Activated CD4-positive, alpha-beta T cell treated with anti-CD3 and anti-CD28 coated beads for 24 hours (primary cell): ENCODE results near the gene CHST2.
"Not testable (repeated sequence)": the region's sequence is repeated elsewhere in the genome, so short reads cannot be mapped to it uniquely, and the experiment has no call there.

ENCODE experiments used
- DNase-seq, 2 donors: peaks; one replicate each; pipeline ENCODE4 v3.0.0-alpha.2; 2020; ENCODE audit warnings: low read depth in 2 of 2

CHST2 gene

DNA sequence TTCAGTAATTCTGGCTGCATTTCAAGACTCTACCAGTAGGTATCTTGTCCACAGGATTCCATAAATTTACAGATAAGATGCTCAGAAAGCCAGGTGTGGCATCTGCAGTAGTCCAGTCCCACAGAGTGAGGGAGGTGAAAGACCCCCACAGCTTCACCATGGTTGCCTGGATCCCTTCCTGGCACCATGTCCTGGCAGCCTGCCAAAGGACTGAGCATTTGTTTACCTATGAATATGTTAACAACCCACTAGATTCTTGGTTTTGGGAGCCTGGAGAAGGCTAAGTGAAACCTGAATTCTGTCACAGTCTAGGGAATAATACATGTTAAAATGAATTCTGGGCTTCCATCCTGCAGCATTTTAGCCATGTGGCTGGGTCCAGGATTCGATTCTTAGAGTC is 14.9 kb downstream of the CHST2 start:
- DNase-seq, result no peak

DNA sequence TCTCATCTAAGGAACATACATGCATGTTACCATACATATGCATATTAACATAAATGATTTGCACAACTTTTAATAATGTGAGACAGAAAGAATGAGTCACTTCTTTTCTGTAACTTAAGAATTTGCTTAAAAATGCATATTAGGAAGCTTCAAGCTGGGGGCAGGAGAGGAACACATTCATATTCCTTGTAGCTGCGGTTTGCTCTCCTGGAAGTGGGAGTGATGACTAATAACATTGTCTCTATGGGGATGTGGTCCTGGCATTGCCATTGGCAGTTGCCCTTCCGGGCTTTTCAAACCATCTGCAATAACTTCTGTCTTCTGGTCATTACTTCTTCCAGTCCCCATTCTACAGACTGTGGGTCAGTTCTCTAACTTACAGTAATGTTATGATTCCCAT is 15.6 kb downstream of the CHST2 start:
- no peak for DNase-seq

DNA sequence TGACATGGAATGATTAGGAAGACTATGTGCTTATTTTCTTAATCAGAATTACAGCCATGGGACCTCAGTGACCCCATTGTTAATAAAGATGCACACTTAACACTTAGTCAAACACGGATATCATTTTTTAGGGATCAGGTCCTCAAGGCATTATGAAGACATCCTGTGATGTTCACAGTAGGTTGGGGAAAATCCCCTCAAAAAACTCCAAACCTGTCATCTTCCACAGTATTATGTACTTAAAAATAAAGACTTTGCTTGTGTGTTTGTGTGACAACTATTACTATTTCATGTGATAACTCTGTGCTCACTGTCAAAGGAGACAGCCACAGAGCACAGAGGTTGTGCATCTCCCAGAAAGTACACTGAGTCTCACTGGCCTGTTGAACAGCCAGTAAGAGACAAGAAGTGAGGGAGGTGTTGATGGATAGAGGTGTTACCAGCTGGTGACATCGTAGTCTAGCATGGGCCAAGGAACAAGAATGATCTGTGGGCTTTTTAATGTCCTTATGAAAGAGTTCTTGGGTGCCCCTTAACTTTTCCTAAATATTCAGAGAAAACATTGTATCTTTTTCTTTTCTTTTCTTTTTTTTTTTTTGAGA is 18.0 kb downstream of the CHST2 start:
- no peak for DNase-seq

DNA sequence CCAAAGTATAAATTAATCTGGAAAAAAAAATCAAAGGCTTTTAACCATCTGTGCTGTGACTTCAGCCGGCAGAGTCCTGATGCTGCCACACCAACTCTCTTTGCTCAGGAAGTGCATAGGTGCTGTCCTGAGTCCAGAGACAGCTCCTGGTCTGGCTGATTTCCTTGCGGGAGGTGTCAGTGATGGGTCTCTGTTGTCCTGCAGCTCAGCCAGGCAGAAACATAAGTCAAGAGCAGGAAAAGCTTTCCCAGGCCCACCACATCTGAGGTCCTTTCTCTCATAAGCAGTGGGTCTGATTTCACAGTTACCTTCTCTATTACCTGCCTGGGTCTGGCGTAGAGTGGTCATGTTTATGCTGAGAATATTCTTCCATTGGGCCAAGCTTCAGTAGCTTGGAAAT is 19.4 kb downstream of the CHST2 start:
- DNase-seq, result no peak

DNA sequence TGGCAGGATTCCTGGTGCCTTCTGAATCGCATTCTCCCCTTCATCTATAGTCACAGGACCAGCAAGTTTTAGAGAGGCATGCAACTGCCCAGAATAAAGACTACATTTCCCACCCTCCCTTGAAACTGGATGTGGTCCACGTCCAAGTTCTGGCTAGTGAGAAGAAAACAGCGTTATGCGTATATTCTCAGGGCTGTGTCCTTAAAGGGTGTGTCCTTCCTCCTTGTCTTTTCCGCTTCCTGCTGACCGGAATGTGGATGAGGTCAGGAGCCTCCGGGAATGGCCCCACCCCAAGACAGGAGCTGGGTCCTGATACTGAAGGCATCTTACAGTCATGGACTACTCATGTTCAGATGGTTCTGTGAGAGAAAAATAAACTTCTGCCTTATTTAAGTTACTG is 20.2 kb downstream of the CHST2 start:
- DNase-seq, result no peak

DNA sequence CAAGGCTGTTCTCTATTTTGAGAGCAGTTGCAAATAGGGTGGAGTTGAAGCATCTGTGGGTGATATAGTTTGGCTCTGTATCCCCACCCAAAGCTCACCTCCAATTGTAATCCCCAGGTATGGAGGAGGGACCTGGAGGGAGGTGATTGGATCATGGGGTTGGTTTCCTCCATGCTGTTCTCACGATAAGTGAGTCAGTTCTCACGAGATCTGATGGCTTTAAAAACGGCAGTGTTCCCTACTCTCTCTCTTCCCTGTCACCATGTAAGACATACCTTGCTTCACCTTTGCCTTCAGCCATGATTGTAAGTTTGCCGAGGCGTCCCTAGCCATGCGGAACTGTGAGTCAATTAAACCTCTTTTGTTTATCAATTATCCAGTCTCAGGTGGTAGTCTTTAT is 21.0 kb downstream of the CHST2 start:
- DNase-seq, result no peak

DNA sequence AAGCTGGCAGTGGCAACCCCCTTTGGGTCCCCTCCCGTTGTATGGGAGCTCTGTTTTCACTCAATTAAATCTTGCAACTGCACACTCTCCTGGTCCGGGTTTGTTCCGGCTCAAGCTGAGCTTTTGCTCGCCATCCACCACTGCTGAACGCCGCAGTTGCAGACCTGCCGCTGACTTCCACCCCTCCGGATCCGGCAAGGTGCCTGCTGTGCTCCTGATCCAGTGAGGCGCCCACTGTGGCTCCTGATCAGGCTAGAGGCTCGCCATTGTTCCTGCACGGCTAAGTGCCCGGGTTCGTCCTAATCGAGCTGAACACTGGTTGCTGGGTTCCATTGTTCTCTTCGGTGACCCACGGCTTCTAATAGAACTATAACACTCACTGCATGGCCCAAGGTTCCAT is 22.8 kb downstream of the CHST2 start:
- no peak for DNase-seq

DNA sequence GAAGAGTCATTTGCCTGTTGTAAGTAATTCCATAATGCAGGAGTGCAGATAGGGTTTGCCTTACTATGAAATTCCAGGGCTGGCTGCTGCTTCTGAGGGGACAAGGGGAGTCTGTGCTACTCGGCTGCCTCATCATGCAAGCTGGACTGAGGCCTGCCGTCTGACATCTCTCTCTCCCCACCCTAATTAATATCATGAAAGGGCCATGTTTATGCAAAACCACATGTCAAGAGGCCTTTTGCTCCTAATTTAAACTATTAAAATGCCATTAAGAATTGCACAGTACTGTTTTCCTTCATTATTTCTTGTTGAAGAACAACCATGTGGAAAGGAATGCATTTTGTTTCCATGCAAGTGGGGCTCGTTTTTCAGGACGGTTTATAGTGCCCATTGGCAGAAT is 26.3 kb downstream of the CHST2 start:
- no peak for DNase-seq

DNA sequence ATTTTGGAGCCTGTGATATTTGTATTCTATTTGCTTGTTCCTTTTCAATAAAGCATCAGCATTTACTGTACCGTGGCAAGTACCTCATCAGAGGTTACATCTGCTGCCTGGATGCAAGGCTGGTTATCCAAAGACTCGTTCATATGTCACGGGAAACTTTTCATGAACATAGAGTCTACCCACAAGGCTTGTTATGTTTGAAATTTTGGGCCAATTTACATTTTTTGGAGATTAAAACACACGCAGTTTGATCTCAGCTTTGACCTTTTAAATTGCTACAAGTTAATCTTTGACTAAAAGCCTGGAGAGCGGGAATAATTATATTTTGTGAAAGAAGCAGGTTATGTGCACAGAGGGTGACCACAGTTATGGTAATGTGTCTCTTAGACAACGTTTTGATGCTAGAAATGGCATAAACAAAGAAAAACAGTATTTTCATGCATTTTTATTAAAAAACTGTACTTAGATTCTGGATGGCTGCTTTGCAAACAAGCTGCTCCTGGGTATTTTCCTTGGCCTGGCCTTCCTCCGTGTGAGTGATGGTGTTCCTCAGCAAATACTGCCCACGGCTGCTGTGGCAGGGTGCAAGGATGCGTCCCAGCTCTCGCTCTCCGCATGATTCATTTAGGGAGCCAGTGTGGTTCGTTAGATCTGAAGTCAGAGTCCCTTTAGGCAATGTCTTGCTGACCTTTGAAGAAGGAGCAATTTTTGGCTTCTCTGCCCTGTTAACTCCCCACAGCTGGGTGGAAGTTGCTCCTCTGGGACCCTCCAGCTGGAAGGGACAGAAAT is 27.1 kb downstream of the CHST2 start:
- DNase-seq, result no peak

DNA sequence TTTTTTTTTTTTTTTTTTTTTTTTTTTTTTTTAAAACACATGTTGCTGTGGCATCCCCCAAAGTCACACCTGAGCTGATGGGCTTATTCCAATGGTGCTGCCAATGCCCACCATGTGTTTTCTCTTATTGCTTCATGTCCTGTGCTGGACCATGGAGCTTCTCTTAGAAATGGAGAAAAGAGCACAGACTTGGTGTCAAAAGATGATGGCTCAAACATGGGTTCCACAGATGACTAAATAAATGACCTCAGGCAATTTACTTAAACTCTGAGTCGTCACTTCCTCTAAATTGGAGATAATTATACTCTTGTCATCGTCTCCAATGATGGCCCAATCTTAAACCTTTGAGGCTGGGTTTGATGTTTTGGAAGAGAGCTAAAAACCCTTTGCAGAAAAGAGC is 28.1 kb downstream of the CHST2 start:
- no peak for DNase-seq

DNA sequence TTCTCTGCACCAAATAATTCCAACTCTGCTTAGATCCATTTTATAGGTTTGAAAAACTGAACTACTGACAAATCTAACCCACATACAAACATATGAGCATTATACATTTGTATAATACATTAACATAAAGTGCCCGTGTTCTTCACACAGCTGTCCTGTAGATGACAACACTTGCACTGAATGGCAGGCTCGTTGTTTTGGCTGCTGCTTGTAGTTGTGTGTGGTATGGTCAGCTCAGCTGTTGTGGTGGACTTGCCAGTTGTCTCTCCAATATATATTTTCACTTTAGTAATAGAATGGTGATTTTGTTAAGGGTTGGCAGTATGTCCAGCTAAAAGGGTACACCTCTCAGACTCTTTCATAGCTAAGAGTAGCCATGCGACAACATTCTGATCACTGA is 30.5 kb downstream of the CHST2 start:
- no peak for DNase-seq

DNA sequence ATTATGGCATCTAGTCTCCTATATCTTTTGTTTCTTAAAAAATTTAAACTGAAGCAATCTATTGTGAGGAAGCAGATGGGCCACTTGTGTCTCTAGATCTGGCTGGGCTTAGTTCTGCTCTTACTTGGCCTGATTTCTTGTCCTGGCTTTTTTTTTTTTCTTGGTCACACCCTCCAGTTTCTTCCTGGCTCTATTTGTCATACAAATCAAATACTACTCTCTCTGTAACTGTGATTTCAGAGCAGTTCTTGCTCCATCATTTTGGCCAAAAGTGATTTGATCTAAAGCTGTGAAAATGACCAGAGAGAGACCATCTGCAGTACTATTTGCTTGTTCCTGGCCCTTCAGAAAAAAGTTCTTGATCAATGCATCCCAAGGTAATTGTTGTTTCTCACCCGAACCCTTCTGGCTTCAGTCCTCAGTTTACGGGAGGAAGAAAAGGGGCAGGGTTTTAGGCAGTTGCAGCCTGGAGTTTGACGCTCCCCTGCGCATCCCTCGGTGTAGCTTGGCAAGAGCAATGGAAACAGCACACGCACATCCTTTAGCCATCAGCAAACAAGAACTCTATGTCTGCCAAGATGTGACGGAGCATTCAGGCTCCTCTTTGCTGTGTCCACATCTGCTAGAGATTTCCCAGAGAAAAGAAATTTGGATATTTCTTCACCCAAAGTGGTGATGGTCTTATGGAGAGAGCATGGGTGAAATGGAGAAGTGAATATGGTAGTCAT is 31.6 kb downstream of the CHST2 start:
- DNase-seq, result no peak

DNA sequence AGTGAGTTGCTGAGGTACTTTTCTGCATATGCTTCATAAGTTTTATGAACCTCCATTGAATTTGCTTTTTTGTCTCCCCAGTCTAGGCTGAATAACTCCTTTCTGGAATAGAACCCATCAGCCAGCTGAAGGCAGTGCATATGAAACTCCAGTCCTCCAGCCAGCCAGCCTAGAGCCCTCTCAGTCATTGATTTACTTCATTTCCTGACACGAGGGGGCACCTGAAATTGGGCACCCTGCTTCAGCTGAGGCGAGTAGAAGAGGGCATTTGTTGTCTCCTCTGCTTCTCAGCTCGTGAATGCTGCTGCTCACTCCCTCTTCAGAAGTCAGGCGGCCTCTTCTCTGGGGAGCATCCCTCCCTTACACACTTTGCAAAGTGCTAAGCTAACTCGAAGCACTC is 32.5 kb downstream of the CHST2 start:
- DNase-seq, result no peak

DNA sequence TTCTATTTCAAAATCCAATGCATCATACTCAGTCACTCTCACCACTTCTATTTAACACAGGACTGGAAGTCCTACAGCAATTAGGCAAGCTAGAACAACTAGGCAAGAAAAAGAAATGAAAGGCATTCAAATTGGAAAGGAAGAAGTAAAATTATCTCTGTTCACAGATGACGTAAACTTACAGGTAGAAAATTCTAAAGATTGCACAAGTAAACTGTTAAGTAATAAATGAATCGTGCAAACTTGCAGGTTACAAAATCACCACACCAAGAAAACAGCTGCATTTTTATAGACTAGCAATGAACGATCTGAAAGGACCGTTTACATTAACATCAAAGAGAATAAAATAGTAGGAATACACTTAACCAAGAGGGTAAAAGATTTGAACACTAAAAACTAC is 36.2 kb downstream of the CHST2 start:
- no peak for DNase-seq

DNA sequence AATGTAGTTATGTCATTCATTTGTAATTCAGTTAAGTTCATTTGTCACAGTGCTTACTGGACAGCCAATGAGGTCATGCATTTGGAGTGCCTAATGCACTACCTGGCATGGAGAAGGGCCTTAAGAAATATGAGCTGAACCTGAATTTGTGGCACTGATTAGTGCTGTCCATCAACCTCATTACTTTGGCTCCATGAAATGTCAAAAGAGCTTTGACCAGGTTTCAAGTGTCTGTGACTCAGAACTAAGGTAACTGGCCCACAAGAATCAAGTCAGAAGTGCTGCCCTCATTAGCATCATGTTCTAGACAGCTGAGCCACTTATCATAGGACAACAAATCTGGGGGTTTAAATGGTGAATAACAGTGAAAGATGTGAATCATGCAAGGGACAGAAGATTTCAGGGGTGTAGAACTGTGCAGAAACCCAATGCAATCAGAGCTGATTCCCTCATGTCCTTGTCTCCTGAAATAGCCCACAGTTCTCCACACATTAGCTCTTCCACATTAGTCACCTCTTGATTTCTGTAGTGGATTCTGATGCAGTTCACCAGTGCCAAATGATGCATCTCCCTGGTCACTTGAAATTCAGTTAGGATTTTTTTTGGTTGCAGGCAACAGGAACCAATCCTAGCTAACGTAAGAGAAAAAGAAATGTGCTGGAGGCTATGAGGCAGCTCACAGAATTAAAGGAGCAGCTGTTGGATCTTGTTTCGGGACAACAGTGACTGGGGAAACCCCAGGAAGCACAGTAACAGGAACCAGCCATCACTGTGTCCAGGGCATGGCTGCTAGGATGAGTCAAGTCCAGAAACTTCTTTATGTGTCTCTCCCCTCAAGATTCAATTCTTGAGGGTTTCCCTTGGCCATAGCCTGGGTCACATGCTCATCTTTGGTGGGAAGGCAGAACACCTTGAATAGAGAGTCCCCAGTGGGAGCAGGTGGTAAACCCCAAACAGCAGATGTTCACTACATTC is 38.7 kb downstream of the CHST2 start:
- DNase-seq, result no peak

DNA sequence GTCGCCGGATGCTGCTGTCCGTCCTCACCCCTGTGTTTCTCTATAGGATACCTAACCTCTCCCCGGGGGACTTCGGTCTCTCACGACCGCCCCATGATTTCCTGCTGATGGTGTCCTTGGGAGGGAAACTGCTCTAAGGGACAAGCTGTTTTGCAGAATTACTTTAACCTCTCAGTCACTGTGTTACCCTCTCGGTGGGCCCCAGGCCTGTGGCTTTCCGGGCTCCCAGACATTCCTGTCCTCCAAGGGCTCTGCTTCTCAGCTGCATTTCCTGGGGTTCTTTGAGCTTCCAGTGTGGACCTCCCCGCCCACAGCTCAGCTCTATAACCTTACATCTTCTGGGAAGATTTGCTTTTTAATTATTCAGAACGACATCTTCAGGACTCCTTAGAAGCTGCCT is 40.9 kb downstream of the CHST2 start:
- DNase-seq, result no peak

DNA sequence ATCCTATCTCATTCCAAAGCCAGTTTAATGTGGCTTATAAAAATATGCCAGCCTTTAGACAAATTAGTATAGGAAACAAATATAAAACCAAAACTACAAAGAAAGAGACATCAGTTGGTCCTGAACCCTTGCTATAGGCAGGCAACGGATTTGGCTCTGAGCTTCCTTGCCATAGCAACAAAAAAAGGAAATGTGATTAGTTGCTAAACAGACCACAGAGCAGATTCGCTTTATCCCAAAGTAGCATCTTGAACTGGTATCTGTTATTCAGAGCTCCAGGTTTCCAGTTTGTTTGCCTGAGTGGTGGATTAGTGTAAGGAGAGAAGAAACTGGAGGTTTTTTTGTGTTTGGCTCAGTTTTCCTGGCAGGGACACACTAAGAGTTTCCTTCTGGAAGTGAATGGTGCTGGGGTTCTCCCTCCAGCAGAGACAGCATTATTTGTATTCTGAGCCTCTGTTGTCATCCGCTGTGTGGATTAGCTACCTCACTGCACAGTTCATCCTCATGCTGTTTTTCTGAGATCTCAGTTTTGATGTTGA is 44.1 kb downstream of the CHST2 start:
- DNase-seq, result no peak

DNA sequence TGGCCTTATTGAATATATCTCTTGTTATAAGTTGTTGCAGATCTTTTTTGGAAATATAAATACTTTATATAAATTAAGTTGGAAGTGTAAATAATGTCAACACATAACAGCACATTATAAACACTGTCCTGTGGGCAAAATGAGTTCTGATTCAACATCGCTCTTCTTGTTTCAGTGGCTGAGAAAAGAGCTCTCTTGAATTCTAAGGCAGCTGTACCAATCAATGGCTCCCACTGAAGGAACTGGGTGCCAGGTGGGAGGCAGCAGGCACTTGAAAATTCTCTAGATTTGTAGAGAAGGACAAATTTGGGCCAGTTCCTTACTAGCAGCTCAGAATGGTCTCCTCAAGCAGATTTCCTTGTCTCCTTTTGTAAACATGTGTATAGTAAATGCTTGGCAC is 45.6 kb downstream of the CHST2 start:
- DNase-seq, result no peak

DNA sequence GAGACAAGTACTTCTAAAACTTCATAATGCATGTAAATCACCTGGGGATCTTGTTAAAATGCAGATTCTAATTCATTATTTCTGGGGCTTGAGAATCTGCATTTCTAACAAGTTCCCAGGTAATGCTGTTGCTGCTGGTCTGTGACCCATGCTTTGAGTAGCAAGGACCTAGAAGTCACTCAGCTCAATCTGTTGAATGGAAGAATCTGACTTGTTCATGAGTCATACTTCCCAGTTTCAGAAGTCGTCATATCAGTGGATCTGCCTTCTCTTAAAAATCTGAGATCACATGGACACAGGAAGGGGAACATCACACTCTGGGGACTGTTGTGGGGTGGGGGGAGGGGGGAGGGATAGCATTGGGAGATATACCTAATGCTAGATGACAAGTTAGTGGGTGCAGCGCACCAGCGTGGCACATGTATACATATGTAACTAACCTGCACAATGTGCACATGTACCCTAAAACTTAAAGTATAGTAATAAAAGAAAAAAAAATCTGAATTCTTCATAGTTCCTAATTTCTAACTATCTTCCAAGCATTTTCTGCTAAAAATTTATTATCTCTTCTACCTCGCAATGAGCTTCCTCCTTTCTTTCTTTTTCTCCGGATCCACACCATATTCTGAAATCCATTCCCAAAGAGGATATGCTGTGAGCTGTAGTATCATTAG is 46.2 kb downstream of the CHST2 start:
- not testable (repeated sequence) for DNase-seq

DNA sequence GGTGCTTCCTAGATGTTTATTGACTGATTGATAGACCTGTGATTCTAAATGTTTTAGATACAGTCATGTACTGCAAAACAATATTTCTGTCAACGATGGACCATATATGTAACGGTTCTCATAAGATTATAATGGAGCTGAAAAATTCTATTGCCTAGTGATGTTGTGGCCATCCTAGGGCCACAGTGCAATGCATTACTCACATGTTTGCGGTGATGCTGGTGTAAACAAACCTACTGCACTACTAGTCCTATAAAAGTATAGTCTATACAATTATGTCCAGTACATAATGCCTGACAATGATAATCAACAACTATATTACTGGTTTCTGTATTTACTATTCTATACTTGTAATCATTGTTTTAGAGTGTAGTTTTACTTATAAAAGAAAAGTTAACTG is 46.8 kb downstream of the CHST2 start:
- DNase-seq, result no peak
